Measurements from ENCODE around the gene ARFIP1.

Gene ARFIP1

DNA sequence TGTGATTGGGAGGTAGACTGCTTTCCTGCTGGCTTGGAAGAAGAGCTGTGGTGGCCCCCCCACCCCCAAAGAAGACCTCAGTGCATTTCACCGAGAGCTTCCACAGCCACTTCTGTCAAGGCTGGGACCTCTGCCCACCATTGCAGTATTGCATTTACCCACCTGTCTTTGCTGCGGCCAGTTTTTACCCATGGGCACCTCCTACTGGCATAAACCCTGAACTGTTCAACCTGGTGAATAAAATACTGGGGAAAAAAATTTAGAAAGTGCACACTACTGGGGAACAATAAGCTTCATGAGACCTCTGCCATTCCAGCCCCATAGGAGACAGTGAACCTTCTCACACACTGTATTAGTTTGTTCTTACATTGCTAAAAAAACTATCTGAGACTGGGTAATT is 40.3 kb downstream of the ARFIP1 start (continued):
- TF ChIP-seq ZNF639 (tag by site-specific recombination; IDR thresholded peaks at IDR 0.05) (no peak), REST (tag by site-specific recombination; IDR thresholded peaks at IDR 0.05) (no peak), ZNF624 (tag by site-specific recombination; IDR thresholded peaks at IDR 0.05) (no peak)

- no peaks in the 10 kb centered on the region for H3K9me3 ChIP-seq (ENCODE audit: control insufficient read depth, insufficient read depth, low read depth, low read length)
- H3K36me3 ChIP-seq (ENCODE audit: control insufficient read depth in 2 of 2, insufficient read depth in 1 of 2, low read length in 2 of 2), result no peaks in the 10 kb centered on the region
- ChIA-PET CTCF (no interaction called here), POLR2A (no interaction called here)
- H3K27ac ChIP-seq (ENCODE audit: extremely low read depth, low read depth, low read length), result no peak overlapping the region
- TF ChIP-seq, protein P1, sequence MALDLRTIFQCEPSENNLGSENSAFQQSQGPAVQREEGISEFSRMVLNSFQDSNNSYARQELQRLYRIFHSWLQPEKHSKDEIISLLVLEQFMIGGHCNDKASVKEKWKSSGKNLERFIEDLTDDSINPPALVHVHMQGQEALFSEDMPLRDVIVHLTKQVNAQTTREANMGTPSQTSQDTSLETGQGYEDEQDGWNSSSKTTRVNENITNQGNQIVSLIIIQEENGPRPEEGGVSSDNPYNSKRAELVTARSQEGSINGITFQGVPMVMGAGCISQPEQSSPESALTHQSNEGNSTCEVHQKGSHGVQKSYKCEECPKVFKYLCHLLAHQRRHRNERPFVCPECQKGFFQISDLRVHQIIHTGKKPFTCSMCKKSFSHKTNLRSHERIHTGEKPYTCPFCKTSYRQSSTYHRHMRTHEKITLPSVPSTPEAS (tag by site-specific recombination; IDR thresholded peaks at IDR 0.05), result no peak
- TF ChIP-seq, protein P2, sequence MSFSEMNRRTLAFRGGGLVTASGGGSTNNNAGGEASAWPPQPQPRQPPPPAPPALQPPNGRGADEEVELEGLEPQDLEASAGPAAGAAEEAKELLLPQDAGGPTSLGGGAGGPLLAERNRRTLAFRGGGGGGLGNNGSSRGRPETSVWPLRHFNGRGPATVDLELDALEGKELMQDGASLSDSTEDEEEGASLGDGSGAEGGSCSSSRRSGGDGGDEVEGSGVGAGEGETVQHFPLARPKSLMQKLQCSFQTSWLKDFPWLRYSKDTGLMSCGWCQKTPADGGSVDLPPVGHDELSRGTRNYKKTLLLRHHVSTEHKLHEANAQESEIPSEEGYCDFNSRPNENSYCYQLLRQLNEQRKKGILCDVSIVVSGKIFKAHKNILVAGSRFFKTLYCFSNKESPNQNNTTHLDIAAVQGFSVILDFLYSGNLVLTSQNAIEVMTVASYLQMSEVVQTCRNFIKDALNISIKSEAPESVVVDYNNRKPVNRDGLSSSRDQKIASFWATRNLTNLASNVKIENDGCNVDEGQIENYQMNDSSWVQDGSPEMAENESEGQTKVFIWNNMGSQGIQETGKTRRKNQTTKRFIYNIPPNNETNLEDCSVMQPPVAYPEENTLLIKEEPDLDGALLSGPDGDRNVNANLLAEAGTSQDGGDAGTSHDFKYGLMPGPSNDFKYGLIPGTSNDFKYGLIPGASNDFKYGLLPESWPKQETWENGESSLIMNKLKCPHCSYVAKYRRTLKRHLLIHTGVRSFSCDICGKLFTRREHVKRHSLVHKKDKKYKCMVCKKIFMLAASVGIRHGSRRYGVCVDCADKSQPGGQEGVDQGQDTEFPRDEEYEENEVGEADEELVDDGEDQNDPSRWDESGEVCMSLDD (tag by site-specific recombination; IDR thresholded peaks at IDR 0.05), result no peak
- TF ChIP-seq ZNF777 (tag by site-specific recombination; IDR thresholded peaks at IDR 0.05; ENCODE audit: borderline replicate concordance), result no peak
- TF ChIP-seq ZNF140 (tag by site-specific recombination; IDR thresholded peaks at IDR 0.05), result no peak
- TF ChIP-seq, protein P3, sequence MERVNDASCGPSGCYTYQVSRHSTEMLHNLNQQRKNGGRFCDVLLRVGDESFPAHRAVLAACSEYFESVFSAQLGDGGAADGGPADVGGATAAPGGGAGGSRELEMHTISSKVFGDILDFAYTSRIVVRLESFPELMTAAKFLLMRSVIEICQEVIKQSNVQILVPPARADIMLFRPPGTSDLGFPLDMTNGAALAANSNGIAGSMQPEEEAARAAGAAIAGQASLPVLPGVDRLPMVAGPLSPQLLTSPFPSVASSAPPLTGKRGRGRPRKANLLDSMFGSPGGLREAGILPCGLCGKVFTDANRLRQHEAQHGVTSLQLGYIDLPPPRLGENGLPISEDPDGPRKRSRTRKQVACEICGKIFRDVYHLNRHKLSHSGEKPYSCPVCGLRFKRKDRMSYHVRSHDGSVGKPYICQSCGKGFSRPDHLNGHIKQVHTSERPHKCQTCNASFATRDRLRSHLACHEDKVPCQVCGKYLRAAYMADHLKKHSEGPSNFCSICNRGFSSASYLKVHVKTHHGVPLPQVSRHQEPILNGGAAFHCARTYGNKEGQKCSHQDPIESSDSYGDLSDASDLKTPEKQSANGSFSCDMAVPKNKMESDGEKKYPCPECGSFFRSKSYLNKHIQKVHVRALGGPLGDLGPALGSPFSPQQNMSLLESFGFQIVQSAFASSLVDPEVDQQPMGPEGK (tag by site-specific recombination; IDR thresholded peaks at IDR 0.05), result no peak
- TF ChIP-seq ZNF639 (tag by site-specific recombination; IDR thresholded peaks at IDR 0.05), result no peak
- TF ChIP-seq, protein P4, sequence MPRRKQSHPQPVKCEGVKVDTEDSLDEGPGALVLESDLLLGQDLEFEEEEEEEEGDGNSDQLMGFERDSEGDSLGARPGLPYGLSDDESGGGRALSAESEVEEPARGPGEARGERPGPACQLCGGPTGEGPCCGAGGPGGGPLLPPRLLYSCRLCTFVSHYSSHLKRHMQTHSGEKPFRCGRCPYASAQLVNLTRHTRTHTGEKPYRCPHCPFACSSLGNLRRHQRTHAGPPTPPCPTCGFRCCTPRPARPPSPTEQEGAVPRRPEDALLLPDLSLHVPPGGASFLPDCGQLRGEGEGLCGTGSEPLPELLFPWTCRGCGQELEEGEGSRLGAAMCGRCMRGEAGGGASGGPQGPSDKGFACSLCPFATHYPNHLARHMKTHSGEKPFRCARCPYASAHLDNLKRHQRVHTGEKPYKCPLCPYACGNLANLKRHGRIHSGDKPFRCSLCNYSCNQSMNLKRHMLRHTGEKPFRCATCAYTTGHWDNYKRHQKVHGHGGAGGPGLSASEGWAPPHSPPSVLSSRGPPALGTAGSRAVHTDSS (tag by site-specific recombination; IDR thresholded peaks at IDR 0.05), result no peak
- TF ChIP-seq OSR2 (tag by site-specific recombination; IDR thresholded peaks at IDR 0.05), result no peak
- TF ChIP-seq ZNF394 (tag by site-specific recombination; IDR thresholded peaks at IDR 0.05; ENCODE audit: borderline replicate concordance), result no peak
- TF ChIP-seq EGR2 (tag by site-specific recombination; IDR thresholded peaks at IDR 0.05; ENCODE audit: low read depth), result no peak
- TF ChIP-seq ZBTB8A (tag by site-specific recombination; IDR thresholded peaks at IDR 0.05), result no peak
- no peaks in the 10 kb centered on the region for H3K4me1 ChIP-seq (ENCODE audit: control insufficient read depth, insufficient read depth, low read length)
- no peak overlapping the region for H3K4me3 ChIP-seq (ENCODE audit: low read depth, low read length)
These were observed 42.6 kb downstream of the ARFIP1 start for GRCh38 chr4:152822323-152822722.
